Measurements from ENCODE around the gene C1QTNF9B. TPM values are rescaled to one million over a fixed set of nuclear protein-coding genes. Genes with fewer than 3 reads are reported as not detected.

The C1QTNF9B gene
- polyA plus RNA-seq, 3 donors = not detected

DNA sequence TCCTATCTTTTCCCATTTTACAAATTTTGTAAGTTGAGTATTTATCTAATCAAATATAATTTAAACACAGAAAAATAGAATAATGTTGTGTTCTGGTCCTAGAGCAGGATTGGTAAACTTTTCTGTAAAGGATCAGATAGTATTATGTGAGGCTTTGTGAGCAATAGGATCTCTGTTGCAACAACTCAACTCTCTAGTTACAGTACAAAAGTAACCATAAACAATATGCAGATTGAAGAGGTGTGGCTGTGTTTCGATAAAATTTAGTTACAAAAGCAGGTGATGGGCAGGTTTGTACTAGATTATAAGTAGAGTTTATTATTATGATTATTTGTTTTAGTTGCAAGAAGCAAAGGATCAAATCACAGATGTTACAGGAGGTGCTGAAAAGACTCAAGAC lies 15.2 kb upstream of the C1QTNF9B start:
- H3K79me2 ChIP-seq (ENCODE audit: insufficient read depth, low read length) = no peaks in the 10 kb centered on the region
- Mint-ChIP-seq H3K36me3 (no peaks in the 10 kb centered on the region), H3K27me3 (ENCODE audit: low read depth in 3 of 3) (peaks cover 0 to 8% (median 4%) of the 10 kb centered on the region in 3 donors), H3K27ac (no peak overlapping the region), H3K9me3 (peaks cover 0 to 3% (median 0%) of the 10 kb centered on the region in 7 donors), H3K4me1 (peaks cover 4% of the 10 kb centered on the region), H3K4me3 (no peak overlapping the region)
- H3K4me3 ChIP-seq (replicated peaks in 1 of 3; ENCODE audit: low read depth in 2 of 3, low read length in 3 of 3) = no peak overlapping the region
- intact Hi-C loops (cut with micrococcal nuclease) = loop anchor here in 1 of 2 donors (10.0 kb wide), 1 partner anchor 312 kb away; no protein-coding TSS in a partner anchor
- no peaks in the 10 kb centered on the region for H3K4me1 ChIP-seq (ENCODE audit: control insufficient read depth in 1 of 2, insufficient read depth in 2 of 2, low read length in 2 of 2)
- H3K9me3 ChIP-seq (replicated peaks in 1 of 2; ENCODE audit: control insufficient read depth in 1 of 2, insufficient read depth in 1 of 2, low read length in 2 of 2) = no peaks in the 10 kb centered on the region
- no peak for DNase-seq
- TF ChIP-seq CTCF (IDR thresholded peaks at IDR 0.05) = no peak
- no CpG with 5 or more reads among the region's 1 CpG for WGBS (ENCODE audit: insufficient coverage)
- no peak overlapping the region for H3K4me2 ChIP-seq (replicated peaks; ENCODE audit: extremely low read depth, low read length, poor library complexity, severe bottlenecking)
- no peak overlapping the region for H3K27ac ChIP-seq (ENCODE audit: low read depth in 1 of 2, low read length in 2 of 2)
- no peaks in the 10 kb centered on the region for H3K36me3 ChIP-seq (replicated peaks in 1 of 2; ENCODE audit: control insufficient read depth in 1 of 2, insufficient read depth in 2 of 2, low read length in 2 of 2)
- H4K20me1 ChIP-seq (ENCODE audit: insufficient read depth, low read length) = no peaks in the 10 kb centered on the region
- no peaks in the 10 kb centered on the region for H3K27me3 ChIP-seq (ENCODE audit: control insufficient read depth in 2 of 2, insufficient read depth in 2 of 2, low read length in 2 of 2)
- H2AFZ ChIP-seq (ENCODE audit: insufficient read depth, low read depth, low read length, poor library complexity, severe bottlenecking) = no peak overlapping the region
- no peak overlapping the region for H3K9ac ChIP-seq (ENCODE audit: insufficient read depth, low read length, poor library complexity, severe bottlenecking)

DNA sequence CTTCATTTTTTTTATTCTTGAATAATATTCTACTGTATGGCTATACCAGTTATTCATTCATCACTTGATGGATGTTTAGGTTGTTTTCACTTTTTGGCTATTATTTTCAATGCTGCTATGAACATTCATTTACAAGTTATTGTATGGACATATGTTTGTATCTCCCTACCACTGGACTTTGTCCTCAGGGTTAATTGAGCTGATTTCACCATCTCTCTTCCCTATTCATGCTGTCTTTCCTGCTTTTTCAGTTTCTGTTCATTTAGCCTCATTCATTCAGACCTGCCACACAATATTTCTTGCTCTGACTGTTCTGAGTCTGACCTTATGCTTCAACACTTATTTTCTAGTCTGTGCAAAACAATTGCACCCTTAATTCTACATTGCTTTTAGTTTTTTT lies 12.3 kb upstream of the C1QTNF9B start:
- Histone ChIP-seq H3K27ac (ENCODE audit: low read depth in 1 of 2, low read length in 2 of 2) (no peak overlapping the region), H3K79me2 (ENCODE audit: insufficient read depth, low read length) (no peaks in the 10 kb centered on the region), H3K4me1 (ENCODE audit: control insufficient read depth in 1 of 2, insufficient read depth in 2 of 2, low read length in 2 of 2) (no peaks in the 10 kb centered on the region), H3K9me3 (replicated peaks in 1 of 2; ENCODE audit: control insufficient read depth in 1 of 2, insufficient read depth in 1 of 2, low read length in 2 of 2) (no peaks in the 10 kb centered on the region), H3K36me3 (replicated peaks in 1 of 2; ENCODE audit: control insufficient read depth in 1 of 2, insufficient read depth in 2 of 2, low read length in 2 of 2) (no peaks in the 10 kb centered on the region), H3K4me2 (replicated peaks; ENCODE audit: extremely low read depth, low read length, poor library complexity, severe bottlenecking) (no peak overlapping the region), H3K27me3 (ENCODE audit: control insufficient read depth in 2 of 2, insufficient read depth in 2 of 2, low read length in 2 of 2) (peaks cover 9% of the 10 kb centered on the region in 2 donors), H2AFZ (ENCODE audit: insufficient read depth, low read depth, low read length, poor library complexity, severe bottlenecking) (no peak overlapping the region), H3K9ac (ENCODE audit: insufficient read depth, low read length, poor library complexity, severe bottlenecking) (no peak overlapping the region), H4K20me1 (ENCODE audit: insufficient read depth, low read length) (no peaks in the 10 kb centered on the region), H3K4me3 (replicated peaks in 1 of 3; ENCODE audit: low read depth in 2 of 3, low read length in 3 of 3) (no peak overlapping the region)
- Mint-ChIP-seq H3K9me3 (peaks cover 0 to 2% (median 0%) of the 10 kb centered on the region in 7 donors), H3K4me1 (peaks cover 4% of the 10 kb centered on the region), H3K36me3 (no peaks in the 10 kb centered on the region), H3K27ac (no peak overlapping the region), H3K27me3 (ENCODE audit: low read depth in 3 of 3) (peaks cover 4 to 16% (median 7%) of the 10 kb centered on the region in 3 donors), H3K4me3 (no peak overlapping the region)
- no peak for DNase-seq
- intact Hi-C loops (cut with micrococcal nuclease) = loop anchor here (10.0 kb wide), 2 partner anchors 315 to 445 kb away; no protein-coding TSS in a partner anchor
- no peak for TF ChIP-seq CTCF (IDR thresholded peaks at IDR 0.05)
